Measurements from ENCODE around the gene RPS6KB2. TPM values are rescaled to one million over a fixed set of nuclear protein-coding genes. Genes with fewer than 3 reads are reported as not detected.

Gene RPS6KB2
- total and polyA plus RNA-seq, 10 of the 15 experiments (the other 5 are each of a cell fraction or from before 2014, with no cell fraction given) = 0.39 to 101 (median 58.4) TPM

- TF ChIP-seq NKRF (conservative IDR thresholded peaks at IDR 0.05) (peak; percentile 91), RUNX3 (IDR thresholded peaks at IDR 0.05; ENCODE audit: low read length) (no peak), MEF2B (IDR thresholded peaks at IDR 0.05; ENCODE audit: partially characterized antibody, poor library complexity, severe bottlenecking) (no peak), CHD4 (IDR thresholded peaks at IDR 0.05) (no peak), SP1 (IDR thresholded peaks at IDR 0.05; ENCODE audit: low read depth, low read length) (no peak), E2F4 (IDR thresholded peaks at IDR 0.05; ENCODE audit: low read depth, low read length) (no peak), MTA3 (IDR thresholded peaks at IDR 0.05; ENCODE audit: borderline replicate concordance, low read length) (no peak), BCL11A (IDR thresholded peaks at IDR 0.05; ENCODE audit: low read depth, low read length) (no peak), PBX3 (IDR thresholded peaks at IDR 0.05; ENCODE audit: insufficient replicate concordance, low read depth, low read length) (no peak), PKNOX1 (IDR thresholded peaks at IDR 0.05) (no peak), POU2F2 (IDR thresholded peaks at IDR 0.05; ENCODE audit: borderline replicate concordance, low read depth, low read length) (no peak), ELK1 (IDR thresholded peaks at IDR 0.05; ENCODE audit: low read depth, low read length) (peak; percentile 50; the same call in 1 of the 2 replicates), BMI1 (IDR thresholded peaks at IDR 0.05; ENCODE audit: borderline replicate concordance) (no peak), BCLAF1 (IDR thresholded peaks at IDR 0.05) (no peak), CHD2 (IDR thresholded peaks at IDR 0.05; ENCODE audit: borderline replicate concordance, low read depth, low read length) (no peak), MXI1 (IDR thresholded peaks at IDR 0.05; ENCODE audit: low read depth, low read length) (peak; percentile 68; the same call in 1 of the 2 replicates), CBX5 (IDR thresholded peaks at IDR 0.05; ENCODE audit: low read depth) (no peak), KAT2A (conservative IDR thresholded peaks at IDR 0.05; ENCODE audit: control insufficient read depth, low read depth, low read length) (no peak), NRF1 (conservative IDR thresholded peaks at IDR 0.05; ENCODE audit: low read depth, low read length) (no peak), CREB1 (IDR thresholded peaks at IDR 0.05; ENCODE audit: low read depth) (no peak), SIN3A (IDR thresholded peaks at IDR 0.05; ENCODE audit: low read depth, low read length) (peak; percentile 49; the same call in 1 of the 2 replicates)
These were observed 26.7 kb upstream of the RPS6KB2 start, which contains the start of gene PPP1CA (continued) for GRCh38 chr11:67401495-67402191.
